GM19328 (cell line): ENCODE results near the gene RIPOR2.
"Not testable (repeated sequence)": the region's sequence is repeated elsewhere in the genome, so short reads cannot be mapped to it uniquely, and the experiment has no call there.

ENCODE experiments used
- ATAC-seq: cut with Tn5 transposase; IDR thresholded peaks from one replicate; pipeline ENCODE4 v1.9.1; 2021; ENCODE audit warnings: mild to moderate bottlenecking, moderate library complexity; ENCODE audit not compliant: unreplicated experiment

Gene RIPOR2

DNA sequence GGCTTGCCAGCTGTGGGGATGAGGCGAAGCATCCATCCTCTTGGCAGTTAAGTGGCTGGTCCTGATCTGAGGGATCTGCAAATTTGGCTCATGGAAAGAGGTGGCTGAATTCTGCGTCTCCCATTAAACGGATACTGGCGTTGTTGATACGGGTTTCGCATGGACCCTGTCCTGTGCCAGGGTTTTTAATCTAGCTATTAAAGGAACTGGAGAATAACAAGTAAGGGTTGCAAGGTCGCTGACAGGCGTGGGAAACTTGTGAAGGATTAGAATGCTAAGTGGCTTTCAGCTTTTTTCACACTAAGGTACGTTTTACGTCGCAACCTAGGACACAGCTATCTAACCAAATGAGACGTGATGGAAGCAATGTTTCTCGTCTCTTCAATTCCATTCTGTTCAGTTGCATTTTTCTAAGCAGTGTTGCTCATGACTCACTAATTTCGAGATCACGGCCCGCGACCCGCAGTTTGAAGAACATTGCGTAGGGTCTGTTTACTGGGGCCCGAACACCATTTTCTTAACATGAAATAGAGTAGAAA, 160.2 kb downstream of the RIPOR2 start:
- ATAC-seq, result no peak

- ATAC-seq, result peak; percentile 95
Measured at GRCh38 chr6:24774696-24775519, 160.9 kb downstream of the RIPOR2 start, which contains the start of gene GMNN. Gene GMNN (plus strand): TSS chr6:24774937. CDS start chr6:24777247, 2,310 bp downstream.

DNA sequence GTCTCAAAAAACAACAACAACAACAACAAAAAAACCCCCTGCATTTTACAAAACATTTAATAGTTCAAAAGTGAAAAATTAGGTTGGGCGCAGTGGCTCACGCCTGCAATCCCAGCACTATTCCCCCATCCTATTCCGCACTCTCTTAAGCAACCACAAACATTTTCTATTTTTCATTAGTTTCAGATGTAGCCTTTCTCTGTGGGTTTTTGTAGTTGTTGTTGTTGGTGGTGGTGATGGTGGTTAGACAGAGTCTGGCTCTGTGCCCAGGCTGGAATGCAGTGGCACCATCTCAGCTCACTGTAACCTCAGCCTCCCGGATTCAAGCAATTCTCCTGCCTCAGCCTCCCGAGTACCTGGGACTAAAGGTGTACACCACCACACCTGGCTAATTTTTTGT, 167.4 kb downstream of the RIPOR2 start:
- ATAC-seq, result no peak

DNA sequence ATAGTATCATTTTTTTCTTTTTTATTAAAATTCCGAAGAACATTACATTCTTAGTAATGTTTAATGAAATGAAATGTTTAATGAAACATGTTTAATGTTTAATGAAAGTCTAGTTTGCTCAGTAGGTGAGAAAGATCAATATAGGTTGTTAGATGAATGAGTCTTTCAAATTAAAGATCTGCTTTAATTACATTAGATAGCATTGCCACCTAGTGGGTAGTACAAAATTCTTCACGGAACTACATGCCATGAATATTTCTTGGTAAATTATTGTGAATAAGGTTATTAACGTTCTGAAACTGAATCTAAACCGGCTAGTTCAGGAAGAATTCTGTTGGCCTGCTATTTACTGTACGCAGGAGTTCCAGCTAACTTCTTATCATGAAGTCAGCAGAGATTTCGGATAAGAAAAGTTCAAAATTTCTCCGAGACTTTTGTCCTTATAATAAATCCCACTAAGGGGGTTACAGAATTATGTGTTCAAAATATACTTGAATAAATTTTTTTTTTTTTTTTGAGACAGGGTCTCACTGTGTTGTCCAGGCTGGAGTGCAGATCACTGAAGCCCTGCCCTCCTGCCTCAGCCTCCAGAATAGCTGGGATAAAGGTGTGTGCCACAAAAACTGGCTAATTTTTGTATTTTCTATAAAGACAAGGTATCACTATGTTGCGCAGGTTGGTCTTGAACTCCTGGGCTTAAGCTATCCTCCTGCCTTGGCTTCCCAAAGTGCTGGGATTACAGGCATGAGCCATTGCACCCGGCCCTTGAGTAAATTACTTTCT, 168.9 kb downstream of the RIPOR2 start:
- ATAC-seq, result no peak

GRCh38 chr6:24765968-24766367, 169.8 kb downstream of the RIPOR2 start:
- ATAC-seq, result not testable (repeated sequence)

GRCh38 chr6:24764833-24765828, 170.6 kb downstream of the RIPOR2 start:
- ATAC-seq, result not testable (repeated sequence)

GRCh38 chr6:24763578-24763977, 172.2 kb downstream of the RIPOR2 start:
- no peak for ATAC-seq

DNA sequence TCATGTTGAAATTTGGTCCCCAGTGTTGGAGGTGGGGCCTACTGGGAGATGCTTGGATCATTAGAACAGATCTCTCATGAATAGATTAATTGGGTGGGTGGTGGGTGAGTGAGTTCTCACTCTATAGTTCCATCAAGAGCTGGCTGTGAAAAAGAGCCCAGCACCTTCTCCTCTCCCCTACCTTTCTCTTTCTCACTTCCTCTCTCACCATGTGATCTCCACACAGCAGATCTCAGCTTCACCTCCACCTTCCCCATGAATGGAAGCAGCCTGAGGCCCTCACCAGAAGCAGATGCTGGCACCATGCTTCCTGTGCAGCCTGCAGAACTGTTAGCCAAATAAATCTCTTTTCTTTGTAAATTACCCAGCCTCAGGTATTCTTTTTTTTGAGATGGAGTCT, 173.9 kb downstream of the RIPOR2 start:
- ATAC-seq, result no peak

DNA sequence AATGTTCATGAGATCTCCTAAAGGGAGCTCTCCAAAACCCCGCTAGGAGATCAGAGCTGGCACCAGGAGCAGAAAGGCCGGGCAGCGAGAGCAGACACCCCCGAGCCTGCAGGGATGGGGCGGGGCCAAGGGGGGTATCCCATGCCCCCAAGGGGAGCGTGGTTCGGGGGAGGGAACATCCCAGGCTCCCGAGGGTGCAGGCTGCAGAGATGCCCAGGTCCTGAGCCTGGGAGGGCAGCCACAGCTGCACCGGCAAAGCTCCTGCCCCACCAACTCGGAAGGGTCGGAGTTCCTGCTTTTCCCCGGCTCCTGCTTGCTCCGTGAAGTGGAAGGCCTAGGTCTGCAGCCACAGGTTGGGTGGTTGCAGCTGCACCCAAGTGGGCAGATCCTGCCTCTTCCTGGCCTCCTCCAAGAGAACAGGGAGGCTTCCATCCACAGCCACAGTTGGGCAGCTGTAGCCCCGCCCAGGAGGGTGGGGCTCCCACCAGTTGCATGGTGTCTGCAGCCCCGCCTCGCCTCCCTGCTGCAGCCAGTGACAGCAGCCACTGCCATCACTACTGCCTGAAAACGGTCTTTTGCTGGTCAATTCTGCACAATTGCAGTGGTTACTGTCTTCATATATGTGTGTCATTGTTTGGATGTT, 174.4 kb downstream of the RIPOR2 start:
- no peak for ATAC-seq

DNA sequence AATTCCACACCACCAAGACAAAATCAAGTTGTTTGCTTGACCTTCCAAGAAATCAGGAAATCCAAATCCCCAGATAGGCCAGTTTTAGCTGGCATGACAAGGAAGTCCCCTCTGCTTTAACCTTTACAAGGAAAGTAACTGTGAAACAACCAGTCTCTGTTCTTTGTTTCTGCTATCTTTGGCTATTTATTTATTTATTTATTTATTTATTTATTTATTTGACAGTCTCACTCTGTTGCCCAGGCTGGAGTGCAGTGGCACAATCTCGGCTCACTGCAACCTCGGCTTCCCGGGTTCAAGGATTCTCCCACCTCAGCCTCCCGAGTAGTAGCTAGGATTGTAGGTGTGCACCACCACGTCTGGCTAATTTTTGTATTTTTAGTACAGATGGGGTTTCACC, 175.6 kb downstream of the RIPOR2 start:
- ATAC-seq, result no peak

DNA sequence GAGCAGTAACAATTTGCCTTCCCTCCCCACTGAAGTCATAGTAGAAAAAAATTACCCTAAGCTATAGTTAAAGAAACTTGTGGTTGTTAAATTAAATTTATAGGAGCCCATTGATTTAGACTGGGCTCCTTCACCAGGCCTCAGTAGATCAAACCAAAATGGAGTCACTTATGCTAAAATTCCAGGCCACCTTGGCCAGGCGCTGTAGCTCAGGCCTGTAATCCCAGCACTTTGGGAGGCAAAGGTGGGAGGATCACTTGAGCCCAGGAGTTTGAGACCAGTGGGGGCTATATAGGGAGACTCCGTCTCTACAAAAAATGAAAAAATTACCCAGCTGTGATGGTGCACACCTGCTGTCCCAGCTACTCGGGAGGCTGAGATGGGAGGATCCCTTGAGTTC, 176.0 kb downstream of the RIPOR2 start:
- no peak for ATAC-seq

DNA sequence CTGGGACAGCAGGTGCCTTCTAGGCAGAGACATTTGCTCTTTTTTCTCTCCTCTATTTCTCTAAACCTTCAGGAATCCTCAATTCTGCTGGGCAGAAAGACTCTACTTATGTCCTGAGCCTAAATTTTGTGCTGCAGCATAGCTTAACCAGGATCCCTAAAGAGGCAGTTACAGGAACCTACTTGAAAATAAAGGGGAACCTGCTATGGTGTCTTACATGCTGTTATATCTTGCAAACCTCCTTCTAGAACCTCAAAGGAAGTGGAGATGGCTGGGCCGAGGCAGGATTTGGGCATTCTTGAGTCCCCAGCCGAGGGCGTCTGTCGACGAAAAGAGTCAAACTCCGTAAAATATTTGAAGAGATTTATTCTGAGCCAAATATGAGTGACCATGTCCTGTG, 178.1 kb downstream of the RIPOR2 start:
- no peak for ATAC-seq

DNA sequence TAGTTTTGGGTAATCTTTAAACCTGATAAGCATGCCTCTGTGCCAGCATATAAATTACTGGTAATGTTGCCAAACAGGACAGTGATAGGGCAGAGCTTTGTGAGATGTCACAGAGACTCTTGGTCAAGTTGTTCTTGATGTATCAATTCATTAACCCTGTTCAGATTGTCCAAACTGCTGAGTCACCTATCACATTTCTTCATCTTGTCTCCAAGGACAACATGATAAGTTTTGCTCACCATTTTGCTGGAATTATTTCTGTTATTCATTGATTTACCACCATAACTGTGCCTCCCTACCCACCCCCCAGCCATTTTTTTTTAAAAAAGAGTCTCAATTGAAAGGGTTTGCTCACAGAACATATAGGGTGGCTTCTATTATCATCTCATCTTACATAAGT, 180.5 kb downstream of the RIPOR2 start:
- no peak for ATAC-seq

GRCh38 chr6:24754378-24754777, 181.4 kb downstream of the RIPOR2 start:
- not testable (repeated sequence) for ATAC-seq
